ENCODE measurements around the gene MTF1.
"Not testable (repeated sequence)": the region's sequence is repeated elsewhere in the genome, so short reads cannot be mapped to it uniquely, and the experiment has no call there.

Gene MTF1

GRCh38 chr1:37901191-37901892 lies 42.0 kb upstream of the MTF1 start:
- Histone ChIP-seq H3K4me2 (ENCODE audit: low read length, poor library complexity, severe bottlenecking) (no peak overlapping the region), H4K8ac (ENCODE audit: low read length) (no peak overlapping the region), H3K23ac (ENCODE audit: low read length in 2 of 2) (no peak overlapping the region), H3K4me3 (ENCODE audit: insufficient read depth in 1 of 2, low read depth in 1 of 2, low read length in 2 of 2) (no peak overlapping the region), H3K36me3 (ENCODE audit: control insufficient read depth in 1 of 2, insufficient read depth in 2 of 2, low read depth in 1 of 2, low read length in 2 of 2) (peaks cover 12 to 24% of the 10 kb centered on the region in 2 experiments), H3K9ac (ENCODE audit: low read length) (no peak overlapping the region), H2AK5ac (ENCODE audit: low read length, severe bottlenecking) (no peak overlapping the region), H2BK120ac (ENCODE audit: low read depth, low read length) (no peak overlapping the region), H2BK5ac (ENCODE audit: low read depth, low read length, poor library complexity, severe bottlenecking) (no peak overlapping the region), H3K4me1 (ENCODE audit: control insufficient read depth, insufficient read depth, low read depth, low read length) (no peaks in the 10 kb centered on the region), H3K14ac (ENCODE audit: low read length in 2 of 2) (no peak overlapping the region), H4K91ac (ENCODE audit: low read length) (no peak overlapping the region), H3K27me3 (ENCODE audit: control insufficient read depth in 1 of 2, insufficient read depth in 1 of 2, low read length in 2 of 2) (no peaks in the 10 kb centered on the region), H2BK15ac (ENCODE audit: low read depth, poor library complexity, severe bottlenecking) (no peak overlapping the region), H2BK12ac (ENCODE audit: low read length in 2 of 2) (no peak overlapping the region), H3K9me3 (ENCODE audit: control insufficient read depth, low read length) (no peaks in the 10 kb centered on the region), H3K79me1 (replicated peaks; ENCODE audit: low read length, poor library complexity, severe bottlenecking) (peaks cover 1% of the 10 kb centered on the region), H3K4ac (ENCODE audit: low read depth in 1 of 2, low read length in 2 of 2) (no peak overlapping the region), H3K27ac (ENCODE audit: low read length, poor library complexity, severe bottlenecking) (no peak overlapping the region), H3K18ac (ENCODE audit: low read depth in 1 of 2, low read length in 2 of 2) (no peak overlapping the region), H2AFZ (ENCODE audit: low read depth, low read length) (no peak overlapping the region)
- DNase-seq, result no peak
- 95% methylated on average over 8 of the region's 8 CpGs for WGBS

DNA sequence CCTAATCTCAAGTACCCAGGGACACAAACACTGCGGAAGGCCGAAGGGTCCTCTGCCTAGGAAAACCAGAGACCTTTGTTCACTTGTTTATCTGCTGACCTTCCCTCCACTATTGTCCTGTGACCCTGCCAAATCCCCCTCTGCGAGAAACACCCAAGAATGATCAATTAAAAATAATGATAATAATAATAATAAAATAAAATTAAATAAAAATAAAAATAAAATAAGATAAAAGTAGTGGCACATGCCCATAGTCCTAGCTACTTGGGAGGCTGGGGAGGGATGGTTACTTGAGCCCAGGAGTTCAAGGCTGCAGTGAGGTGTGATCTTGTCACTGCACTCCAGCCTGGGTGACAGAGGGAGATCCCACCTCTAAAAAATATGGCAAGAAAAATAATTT lies 38.2 kb upstream of the MTF1 start:
- H3K4me3 ChIP-seq (ENCODE audit: insufficient read depth in 1 of 2, low read depth in 1 of 2, low read length in 2 of 2); H2BK15ac ChIP-seq (ENCODE audit: low read depth, poor library complexity, severe bottlenecking); H4K8ac ChIP-seq (ENCODE audit: low read length); H2BK12ac ChIP-seq (ENCODE audit: low read length in 2 of 2); H2AFZ ChIP-seq (ENCODE audit: low read depth, low read length); H3K9ac ChIP-seq (ENCODE audit: low read length); H3K27ac ChIP-seq (ENCODE audit: low read length, poor library complexity, severe bottlenecking); H3K4me1 ChIP-seq (ENCODE audit: control insufficient read depth, insufficient read depth, low read depth, low read length); H2BK5ac ChIP-seq (ENCODE audit: low read depth, low read length, poor library complexity, severe bottlenecking); DNase-seq; H3K79me1 ChIP-seq (replicated peaks; ENCODE audit: low read length, poor library complexity, severe bottlenecking); H4K91ac ChIP-seq (ENCODE audit: low read length); H3K27me3 ChIP-seq (ENCODE audit: control insufficient read depth in 1 of 2, insufficient read depth in 1 of 2, low read length in 2 of 2); H2BK120ac ChIP-seq (ENCODE audit: low read depth, low read length); H3K4ac ChIP-seq (ENCODE audit: low read depth in 1 of 2, low read length in 2 of 2); H2AK5ac ChIP-seq (ENCODE audit: low read length, severe bottlenecking); H3K23ac ChIP-seq (ENCODE audit: low read length in 2 of 2); H3K9me3 ChIP-seq (ENCODE audit: control insufficient read depth, low read length); H3K4me2 ChIP-seq (ENCODE audit: low read length, poor library complexity, severe bottlenecking); H3K14ac ChIP-seq (ENCODE audit: low read length in 2 of 2); H3K18ac ChIP-seq (ENCODE audit: low read depth in 1 of 2, low read length in 2 of 2): not testable (repeated sequence)
- peaks cover 12 to 19% of the 10 kb centered on the region in 2 experiments for H3K36me3 ChIP-seq (ENCODE audit: control insufficient read depth in 1 of 2, insufficient read depth in 2 of 2, low read depth in 1 of 2, low read length in 2 of 2)
- no CpG with 5 or more reads among the region's 3 CpGs for WGBS

GRCh38 chr1:37893673-37894072 lies 34.3 kb upstream of the MTF1 start:
- H3K27me3 ChIP-seq (ENCODE audit: control insufficient read depth in 1 of 2, insufficient read depth in 1 of 2, low read length in 2 of 2), result no peaks in the 10 kb centered on the region

DNA sequence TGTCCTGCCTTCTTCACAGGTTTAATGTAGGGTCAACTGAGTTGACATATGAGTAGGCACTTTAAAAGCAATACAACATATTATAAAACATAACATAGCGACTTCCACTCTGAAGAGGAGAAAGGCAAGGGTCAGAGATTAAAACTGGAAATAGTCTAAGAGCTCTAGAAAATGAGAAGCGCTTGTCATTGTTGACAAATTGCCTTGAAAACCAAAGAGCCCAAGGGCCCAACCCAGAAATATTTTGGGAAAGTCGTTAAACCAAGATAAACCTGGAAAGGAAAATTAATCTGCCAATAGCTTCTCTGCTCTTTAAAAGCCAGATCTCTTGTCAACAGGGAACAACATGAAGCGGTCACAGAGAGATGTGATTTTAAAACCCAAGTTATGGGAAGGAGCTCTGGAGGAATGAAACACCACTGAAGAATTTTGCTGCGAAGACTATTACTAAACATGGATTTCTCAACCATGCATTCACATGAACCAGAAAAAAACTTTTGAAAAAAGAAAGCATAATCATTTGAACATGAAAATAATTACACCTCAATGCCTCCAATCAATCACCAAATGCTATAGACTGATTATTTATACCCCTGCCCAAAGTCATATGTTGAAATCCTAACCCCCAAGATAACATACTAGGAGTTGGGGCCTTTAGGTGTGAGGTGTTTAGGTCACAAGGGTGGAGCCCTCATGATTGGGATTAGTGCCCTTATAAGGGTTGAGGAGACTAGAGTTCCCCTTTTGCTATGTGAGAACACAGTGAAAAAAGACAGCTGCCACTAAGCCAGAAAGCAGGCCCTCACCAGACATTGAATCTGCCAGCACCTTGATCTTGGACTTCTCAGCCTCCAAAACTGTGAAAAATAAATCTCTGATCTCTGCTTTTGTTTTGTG lies 33.0 kb upstream of the MTF1 start:
- Histone ChIP-seq H3K23ac (ENCODE audit: low read length in 2 of 2) (no peak overlapping the region), H2AFZ (ENCODE audit: low read depth, low read length) (no peak overlapping the region), H3K79me1 (replicated peaks; ENCODE audit: low read length, poor library complexity, severe bottlenecking) (peaks cover 14% of the 10 kb centered on the region), H3K4ac (ENCODE audit: low read depth in 1 of 2, low read length in 2 of 2) (no peak overlapping the region), H3K18ac (ENCODE audit: low read depth in 1 of 2, low read length in 2 of 2) (no peak overlapping the region), H2BK120ac (ENCODE audit: low read depth, low read length) (no peak overlapping the region), H4K8ac (ENCODE audit: low read length) (no peak overlapping the region), H3K27ac (ENCODE audit: low read length, poor library complexity, severe bottlenecking) (no peak overlapping the region), H4K91ac (ENCODE audit: low read length) (no peak overlapping the region), H2BK15ac (ENCODE audit: low read depth, poor library complexity, severe bottlenecking) (no peak overlapping the region), H3K4me2 (ENCODE audit: low read length, poor library complexity, severe bottlenecking) (no peak overlapping the region), H3K4me3 (ENCODE audit: insufficient read depth in 1 of 2, low read depth in 1 of 2, low read length in 2 of 2) (no peak overlapping the region), H3K27me3 (ENCODE audit: control insufficient read depth in 1 of 2, insufficient read depth in 1 of 2, low read length in 2 of 2) (no peaks in the 10 kb centered on the region), H2BK12ac (ENCODE audit: low read length in 2 of 2) (no peak overlapping the region), H2AK5ac (ENCODE audit: low read length, severe bottlenecking) (no peak overlapping the region), H2BK5ac (ENCODE audit: low read depth, low read length, poor library complexity, severe bottlenecking) (no peak overlapping the region), H3K4me1 (ENCODE audit: control insufficient read depth, insufficient read depth, low read depth, low read length) (no peaks in the 10 kb centered on the region), H3K9ac (ENCODE audit: low read length) (peak overlapping the region; percentile 33), H3K9me3 (ENCODE audit: control insufficient read depth, low read length) (no peaks in the 10 kb centered on the region), H3K36me3 (ENCODE audit: control insufficient read depth in 1 of 2, insufficient read depth in 2 of 2, low read depth in 1 of 2, low read length in 2 of 2) (peaks cover 4 to 44% of the 10 kb centered on the region in 2 experiments), H3K14ac (ENCODE audit: low read length in 2 of 2) (no peak overlapping the region)
- peak; percentile 43 for DNase-seq
- WGBS, result 90% methylated on average over 5 of the region's 5 CpGs

More at GRCh38 chr1:37893673-37894072, 34.3 kb upstream of the MTF1 start:
- DNase-seq, result no peak
- WGBS, result 100% methylated on average over 2 of the region's 2 CpGs
- peaks cover 4 to 33% of the 10 kb centered on the region in 2 experiments for H3K36me3 ChIP-seq (ENCODE audit: control insufficient read depth in 1 of 2, insufficient read depth in 2 of 2, low read depth in 1 of 2, low read length in 2 of 2)
- H3K9me3 ChIP-seq (ENCODE audit: control insufficient read depth, low read length), result no peaks in the 10 kb centered on the region
- H3K23ac ChIP-seq (ENCODE audit: low read length in 2 of 2), result no peak overlapping the region
- H3K14ac ChIP-seq (ENCODE audit: low read length in 2 of 2), result no peak overlapping the region
- H3K4me2 ChIP-seq (ENCODE audit: low read length, poor library complexity, severe bottlenecking), result no peak overlapping the region
- H2AK5ac ChIP-seq (ENCODE audit: low read length, severe bottlenecking), result no peak overlapping the region
- H4K8ac ChIP-seq (ENCODE audit: low read length), result no peak overlapping the region
- H3K9ac ChIP-seq (ENCODE audit: low read length), result no peak overlapping the region
- no peaks in the 10 kb centered on the region for H3K4me1 ChIP-seq (ENCODE audit: control insufficient read depth, insufficient read depth, low read depth, low read length)
- no peak overlapping the region for H3K4me3 ChIP-seq (ENCODE audit: insufficient read depth in 1 of 2, low read depth in 1 of 2, low read length in 2 of 2)
- no peak overlapping the region for H3K27ac ChIP-seq (ENCODE audit: low read length, poor library complexity, severe bottlenecking)
- H3K4ac ChIP-seq (ENCODE audit: low read depth in 1 of 2, low read length in 2 of 2), result no peak overlapping the region
- H2BK120ac ChIP-seq (ENCODE audit: low read depth, low read length), result no peak overlapping the region
- no peak overlapping the region for H2BK15ac ChIP-seq (ENCODE audit: low read depth, poor library complexity, severe bottlenecking)
- peaks cover 14% of the 10 kb centered on the region for H3K79me1 ChIP-seq (replicated peaks; ENCODE audit: low read length, poor library complexity, severe bottlenecking)
- H3K18ac ChIP-seq (ENCODE audit: low read depth in 1 of 2, low read length in 2 of 2), result peak overlapping the region in 1 of 2 experiments; percentile 21
- H2BK12ac ChIP-seq (ENCODE audit: low read length in 2 of 2), result no peak overlapping the region
- no peak overlapping the region for H2AFZ ChIP-seq (ENCODE audit: low read depth, low read length)
- H2BK5ac ChIP-seq (ENCODE audit: low read depth, low read length, poor library complexity, severe bottlenecking), result no peak overlapping the region
- no peak overlapping the region for H4K91ac ChIP-seq (ENCODE audit: low read length)
